CD4-positive, alpha-beta T cell (primary cell): Measurements from ENCODE around the gene PRKCG. TPM values are rescaled to one million over a fixed set of nuclear protein-coding genes. Genes with fewer than 3 reads are reported as not detected.

Experiments used
- ATAC-seq: fragments of 200-7000 bp; cut with Tn5 transposase; one replicate; pipeline ENCODE4 v1.10.0; 2022; ENCODE audit warnings: mild to moderate bottlenecking; ENCODE audit not compliant: poor library complexity
- CTCF ChIA-PET: fragments of 350-600 bp; sonication (Branson Sonifier 250); formaldehyde crosslinking; loops from one replicate; lab custom pipeline; 2021; ENCODE audit warnings: antibody characterized with exemption, inconsistent platforms; lab: Charles Lee
- POLR2A ChIA-PET: fragments of 350-600 bp; sonication (Branson Sonifier 250); formaldehyde crosslinking; loops from one replicate; lab custom pipeline; 2021; ENCODE audit warnings: antibody characterized with exemption, inconsistent platforms; lab: Charles Lee
- DNase-seq, 14 experiments: peaks; one replicate each; pipeline ENCODE4 v3.0.0-alpha.2; 2013 to 2020; ENCODE audit warnings: mixed read lengths in 2 of 14
- H3K27ac ChIP-seq, 2 donors: one replicate each; pipeline versions ENCODE4 v1.5.1 to v1.7.0; 2013; ENCODE audit warnings: low read length in 2 of 2, low read depth in 1 of 2, mild to moderate bottlenecking in 1 of 2
- H3K27me3 ChIP-seq, 2 experiments: 1 replicate in 1 of 2; 2 replicates in 1 of 2; pipeline versions ENCODE4 v1.6.1 to v1.7.0; 2013; ENCODE audit warnings: low read length in 2 of 2, control low read depth in 1 of 2, mild to moderate bottlenecking in 1 of 2, moderate library complexity in 1 of 2; ENCODE audit not compliant: insufficient read depth in 2 of 2, control insufficient read depth in 1 of 2
- H3K36me3 ChIP-seq: one replicate; pipeline ENCODE4 v1.6.1; 2013; ENCODE audit warnings: low read length, control low read depth; ENCODE audit not compliant: insufficient read depth
- H3K4me1 ChIP-seq: one replicate; pipeline ENCODE4 v1.6.1; 2013; ENCODE audit warnings: low read length, control low read depth; ENCODE audit not compliant: insufficient read depth
- H3K4me3 ChIP-seq: one replicate; pipeline ENCODE4 v1.5.1; 2013; ENCODE audit warnings: mild to moderate bottlenecking, low read length, moderate library complexity
- H3K9me3 ChIP-seq, 2 experiments: 1 replicate in 1 of 2; 2 replicates in 1 of 2; pipeline versions ENCODE4 v1.6.1 to v1.7.0; 2013; ENCODE audit warnings: low read length in 2 of 2, mild to moderate bottlenecking in 2 of 2, control low read depth in 1 of 2, moderate library complexity in 1 of 2; ENCODE audit not compliant: control insufficient read depth in 1 of 2, insufficient read depth in 1 of 2
- H3K27ac Mint-ChIP-seq: one replicate; pipeline ENCODE4 v1.8.0; 2020; ENCODE audit warnings: mixed read lengths
- H3K27me3 Mint-ChIP-seq: one replicate; pipeline ENCODE4 v1.8.0; 2021; ENCODE audit warnings: mixed read lengths
- H3K36me3 Mint-ChIP-seq: one replicate; pipeline ENCODE4 v1.8.0; 2021; ENCODE audit warnings: low read depth, mixed read lengths
- H3K4me1 Mint-ChIP-seq: one replicate; pipeline ENCODE4 v1.8.0; 2021; ENCODE audit warnings: low read depth, mixed read lengths
- H3K4me3 Mint-ChIP-seq: one replicate; pipeline ENCODE4 v1.8.0; 2020; ENCODE audit warnings: mild to moderate bottlenecking, mixed read lengths
- H3K9me3 Mint-ChIP-seq: one replicate; pipeline ENCODE4 v1.8.0; 2020; ENCODE audit warnings: mixed read lengths
- intact Hi-C, 2 experiments: fragments of 100-400 bp; cut with DNase I in 1 of 2; cut with micrococcal nuclease in 1 of 2; formaldehyde crosslinking; loops; one replicate each; pipeline versions ENCODE4 v1.15.1 to v1.9.0; 2023 to 2025; cut with DNase I, micrococcal nuclease
- total RNA-seq, 174 experiments: library from RNA in 2 of 174; stranded (reverse) in 2 of 174; gene quantifications; one replicate each; pipeline ENCODE4 v1.2.3 and lab custom pipeline; 2021 to 2026
- TF ChIP-seq, protein P1 (sequence below): fragments of 200-600 bp; IDR thresholded peaks from one replicate; pipeline ENCODE4 v1.8.0; 2022; ENCODE audit warnings: antibody characterized with exemption, mild to moderate bottlenecking

The PRKCG gene
- total RNA-seq, 2 experiments from 2014 or later = 1.5 to 1.6 TPM

DNA sequence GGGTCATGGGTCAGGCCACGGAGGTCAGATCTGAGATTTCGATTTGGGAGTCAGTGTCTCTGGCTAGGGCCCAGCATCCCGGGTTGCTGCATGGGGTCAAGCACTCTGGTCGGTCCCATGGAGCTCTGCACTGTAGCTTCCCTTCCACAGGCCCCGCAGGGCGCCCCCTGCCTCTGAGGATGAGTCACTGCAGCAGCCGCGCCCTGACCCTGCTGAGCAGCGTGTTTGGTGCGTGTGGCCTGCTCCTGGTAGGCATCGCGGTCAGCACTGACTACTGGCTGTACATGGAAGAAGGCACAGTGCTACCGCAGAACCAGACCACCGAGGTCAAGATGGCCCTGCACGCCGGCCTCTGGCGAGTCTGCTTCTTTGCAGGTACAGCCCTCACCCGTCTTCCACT, 30.7 kb downstream of the PRKCG start:
- Histone ChIP-seq H3K36me3 (no peaks in the 10 kb centered on the region), H3K9me3 (peaks cover 0 to 25% of the 10 kb centered on the region in 2 experiments), H3K27ac (no peak overlapping the region), H3K4me1 (peaks cover 20% of the 10 kb centered on the region), H3K27me3 (peaks cover 40 to 53% of the 10 kb centered on the region in 2 experiments), H3K4me3 (no peak overlapping the region)
- no peak for DNase-seq
- no peak overlapping the region for H3K4me3 Mint-ChIP-seq
- TF ChIP-seq, protein P1, sequence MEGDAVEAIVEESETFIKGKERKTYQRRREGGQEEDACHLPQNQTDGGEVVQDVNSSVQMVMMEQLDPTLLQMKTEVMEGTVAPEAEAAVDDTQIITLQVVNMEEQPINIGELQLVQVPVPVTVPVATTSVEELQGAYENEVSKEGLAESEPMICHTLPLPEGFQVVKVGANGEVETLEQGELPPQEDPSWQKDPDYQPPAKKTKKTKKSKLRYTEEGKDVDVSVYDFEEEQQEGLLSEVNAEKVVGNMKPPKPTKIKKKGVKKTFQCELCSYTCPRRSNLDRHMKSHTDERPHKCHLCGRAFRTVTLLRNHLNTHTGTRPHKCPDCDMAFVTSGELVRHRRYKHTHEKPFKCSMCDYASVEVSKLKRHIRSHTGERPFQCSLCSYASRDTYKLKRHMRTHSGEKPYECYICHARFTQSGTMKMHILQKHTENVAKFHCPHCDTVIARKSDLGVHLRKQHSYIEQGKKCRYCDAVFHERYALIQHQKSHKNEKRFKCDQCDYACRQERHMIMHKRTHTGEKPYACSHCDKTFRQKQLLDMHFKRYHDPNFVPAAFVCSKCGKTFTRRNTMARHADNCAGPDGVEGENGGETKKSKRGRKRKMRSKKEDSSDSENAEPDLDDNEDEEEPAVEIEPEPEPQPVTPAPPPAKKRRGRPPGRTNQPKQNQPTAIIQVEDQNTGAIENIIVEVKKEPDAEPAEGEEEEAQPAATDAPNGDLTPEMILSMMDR = no peak
- peaks cover 17% of the 10 kb centered on the region for H3K4me1 Mint-ChIP-seq
- H3K27ac Mint-ChIP-seq = no peak overlapping the region
- ChIA-PET CTCF (no interaction called here), POLR2A (interaction anchor here (0.6 kb wide), 1 partner anchor 1837 kb away, joined by 3 read pairs; no protein-coding TSS in a partner anchor)
- no peaks in the 10 kb centered on the region for H3K9me3 Mint-ChIP-seq
- intact Hi-C loops = no loop called here
- H3K36me3 Mint-ChIP-seq = no peaks in the 10 kb centered on the region
- no peak for ATAC-seq
- H3K27me3 Mint-ChIP-seq = peaks cover 77% of the 10 kb centered on the region

DNA sequence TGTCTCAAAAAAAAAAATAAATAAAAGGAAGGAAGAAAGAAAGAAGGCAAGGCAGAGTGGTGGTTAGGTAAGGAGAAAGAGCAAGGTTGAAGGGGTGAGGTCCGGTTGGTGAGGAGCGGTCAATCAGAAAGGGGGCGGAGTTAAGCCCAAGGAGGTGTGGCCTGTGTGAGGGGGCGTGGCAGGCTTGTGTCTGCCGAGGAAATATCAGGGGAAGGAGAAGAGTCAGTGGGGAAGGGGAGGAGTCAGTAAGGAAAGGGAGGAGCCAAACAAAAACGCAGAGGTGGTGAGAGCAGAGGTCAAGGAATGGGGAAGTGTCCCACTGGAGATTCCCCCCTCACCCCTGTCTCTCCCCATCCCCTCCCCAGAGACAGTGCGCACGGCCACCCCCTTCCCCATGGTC, 33.0 kb downstream of the PRKCG start:
- TF ChIP-seq, protein P1 = no peak
- peaks cover 20 to 33% of the 10 kb centered on the region in 2 experiments for H3K27me3 ChIP-seq
- no peak overlapping the region for H3K27ac Mint-ChIP-seq
- peaks cover 61% of the 10 kb centered on the region for H3K27me3 Mint-ChIP-seq
- intact Hi-C loops = no loop called here
- H3K4me3 ChIP-seq = no peak overlapping the region
- ATAC-seq (no peak), DNase-seq (no peak)
- no peak overlapping the region for H3K27ac ChIP-seq
- POLR2A ChIA-PET = no interaction called here
- H3K9me3 Mint-ChIP-seq = no peaks in the 10 kb centered on the region
- CTCF ChIA-PET = no interaction called here
- peaks cover 1% of the 10 kb centered on the region for H3K4me1 Mint-ChIP-seq
- H3K4me1 ChIP-seq = no peaks in the 10 kb centered on the region
- H3K36me3 ChIP-seq = no peaks in the 10 kb centered on the region
- peaks cover 0 to 11% of the 10 kb centered on the region in 2 experiments for H3K9me3 ChIP-seq
- H3K4me3 Mint-ChIP-seq = no peak overlapping the region
- no peaks in the 10 kb centered on the region for H3K36me3 Mint-ChIP-seq

DNA sequence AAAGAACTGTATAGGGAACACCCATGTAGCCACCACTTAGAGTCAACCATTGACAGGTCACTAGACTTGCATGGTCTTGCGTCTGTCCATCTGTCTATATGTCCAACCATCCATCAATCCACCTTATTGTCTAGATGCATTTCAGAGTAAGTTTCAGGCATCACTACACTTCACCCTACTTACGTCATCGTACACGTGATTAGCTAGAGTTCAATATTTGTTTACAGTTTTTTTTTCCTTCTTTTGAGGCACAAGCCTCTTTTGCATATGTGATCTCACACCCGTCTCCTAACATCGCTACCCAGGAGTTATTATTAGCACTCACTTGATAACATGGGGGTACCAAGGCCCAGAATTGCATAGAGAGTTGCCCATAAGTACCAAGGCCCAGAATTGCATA, 34.0 kb downstream of the PRKCG start:
- POLR2A ChIA-PET = no interaction called here
- CTCF ChIA-PET = no interaction called here

More for the DNA sequence above, 34.0 kb downstream of the PRKCG start:
- H3K27ac ChIP-seq = no peak overlapping the region
- Mint-ChIP-seq H3K4me1 (no peaks in the 10 kb centered on the region), H3K36me3 (no peaks in the 10 kb centered on the region), H3K9me3 (no peaks in the 10 kb centered on the region), H3K27ac (no peak overlapping the region), H3K27me3 (peaks cover 51% of the 10 kb centered on the region), H3K4me3 (no peak overlapping the region)
- H3K27me3 ChIP-seq = peaks cover 12 to 23% of the 10 kb centered on the region in 2 experiments
- H3K9me3 ChIP-seq = peaks cover 0 to 9% of the 10 kb centered on the region in 2 experiments
- no peaks in the 10 kb centered on the region for H3K4me1 ChIP-seq
- no peak for ATAC-seq
- intact Hi-C loops = no loop called here
- H3K4me3 ChIP-seq = no peak overlapping the region
- H3K36me3 ChIP-seq = no peaks in the 10 kb centered on the region
- TF ChIP-seq, protein P1 = no peak
- DNase-seq = no peak
